OCI-LY3 (cell line): ENCODE data around the gene RNFT2.

Experiments
- H2AFZ ChIP-seq: fragments of 200-600, 300-600 bp; shearing (Covaris generic); 2 replicates; pipeline ENCODE4 v1.6.0; 2014; ENCODE audit warnings: antibody characterized with exemption, low read depth, low read length
- H3K27ac ChIP-seq: fragments of 200-600, 300-600 bp; sonication (generic); 2 replicates; pipeline ENCODE4 v1.5.1; 2014; ENCODE audit warnings: mild to moderate bottlenecking, low read length, moderate library complexity, mixed read lengths
- H3K27me3 ChIP-seq: fragments of 200-600, 300-600 bp; sonication (generic); 2 replicates; pipeline ENCODE4 v1.6.1; 2014; ENCODE audit warnings: low read depth, low read length, mixed read lengths
- H3K36me3 ChIP-seq: fragments of 200-600, 300-600 bp; sonication (generic); replicated peaks from 2 replicates; pipeline ENCODE3; 2014; ENCODE audit warnings: low read depth, low read length, mixed read lengths
- H3K4me1 ChIP-seq: fragments of 300-600, 200-600 bp; sonication (generic); 2 replicates; pipeline ENCODE4 v1.6.1; 2014; ENCODE audit warnings: low read length, mixed read lengths
- H3K4me2 ChIP-seq: fragments of 200-600, 300-600 bp; sonication (generic); 2 replicates; pipeline ENCODE4 v1.6.1; 2014; ENCODE audit warnings: low read length, mixed read lengths
- H3K4me3 ChIP-seq: fragments of 300-600, 200-600 bp; sonication (generic); 2 replicates; pipeline ENCODE4 v1.5.1; 2014; ENCODE audit warnings: antibody characterized with exemption, mild to moderate bottlenecking, low read length, moderate library complexity
- H3K79me2 ChIP-seq: fragments of 300-600, 200-600 bp; shearing (Covaris generic); 2 replicates; pipeline ENCODE4 v1.6.1; 2014; ENCODE audit warnings: mild to moderate bottlenecking, low read length, mixed read lengths
- H3K9ac ChIP-seq: fragments of 300-600, 200-600 bp; shearing (Covaris generic); 2 replicates; pipeline ENCODE4 v1.6.0; 2014; ENCODE audit warnings: mild to moderate bottlenecking, low read length, moderate library complexity
- H3K9me3 ChIP-seq: fragments of 200-600, 300-600 bp; shearing (Covaris generic); 2 replicates; pipeline ENCODE4 v1.6.1; 2014; ENCODE audit warnings: low read length, mixed read lengths; ENCODE audit not compliant: insufficient read depth
- H4K20me1 ChIP-seq: fragments of 200-600, 300-600 bp; sonication (generic); 2 replicates; pipeline ENCODE4 v1.6.1; 2016; ENCODE audit warnings: low read length, mixed read lengths; ENCODE audit not compliant: insufficient read depth
- EZH2phosphoT487 ChIP-seq: fragments of 200-600 bp; shearing (Covaris generic); IDR thresholded peaks from 2 replicates; pipeline ENCODE4 v1.6.1; 2018; ENCODE audit warnings: antibody characterized with exemption, mixed run types, low read depth
- TF ChIP-seq, protein P1 (sequence below): fragments of 200-600, 300-600 bp; sonication (generic); IDR thresholded peaks from 2 replicates; pipeline ENCODE4 v1.5.1; 2014; ENCODE audit warnings: antibody characterized with exemption, low read length, low read depth

RNFT2 gene

DNA sequence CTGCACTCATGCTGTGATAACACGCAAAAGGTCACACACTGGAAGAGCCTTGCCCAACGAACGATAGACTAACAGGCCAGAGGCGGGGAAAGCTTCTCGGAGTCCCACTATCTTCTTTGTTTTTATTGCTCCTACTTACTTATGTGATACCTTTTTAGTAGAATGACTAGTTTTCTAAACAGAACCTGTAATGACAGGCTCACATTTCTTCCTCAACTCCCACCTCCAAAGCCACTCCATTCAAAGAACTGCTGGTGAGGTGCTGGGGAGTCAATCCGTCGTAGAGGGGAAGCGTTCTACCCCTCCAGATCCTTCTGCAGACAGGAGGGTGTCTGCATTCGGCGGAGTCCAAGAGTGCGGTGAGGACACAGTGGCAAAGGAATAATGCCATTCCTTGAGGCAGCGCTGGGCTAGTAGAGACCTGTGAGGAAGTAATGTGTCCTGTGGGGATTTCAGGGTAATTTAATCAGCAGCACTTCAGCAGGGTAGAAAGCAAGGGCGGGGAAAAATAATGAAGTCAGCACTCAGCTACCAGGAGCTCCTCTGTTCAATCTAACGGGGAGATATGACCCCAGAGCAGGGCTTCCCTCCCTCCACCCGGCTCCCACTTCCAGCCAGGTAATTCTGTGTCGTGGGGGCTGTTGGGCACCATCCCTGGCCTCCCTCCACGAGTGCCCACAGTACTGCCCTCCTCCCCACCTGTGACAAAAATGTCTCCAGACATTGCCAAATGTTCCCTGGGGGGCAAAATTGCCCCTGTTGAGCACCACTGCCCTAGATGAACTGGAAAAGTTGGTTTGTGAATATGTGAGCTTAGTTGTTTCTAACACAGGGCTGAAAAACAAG, 25.4 kb upstream of the RNFT2 start:
- Histone ChIP-seq H3K9ac (no peak overlapping the region), H3K79me2 (no peaks in the 10 kb centered on the region), H3K27ac (no peak overlapping the region), H3K4me2 (no peak overlapping the region), H3K4me3 (no peak overlapping the region), H3K4me1 (peaks cover 4% of the 10 kb centered on the region; the same call in 1 of the 2 replicates), H3K36me3 (peaks cover 19% of the 10 kb centered on the region), H2AFZ (no peak overlapping the region), H3K27me3 (no peaks in the 10 kb centered on the region), H4K20me1 (no peaks in the 10 kb centered on the region), H3K9me3 (no peaks in the 10 kb centered on the region)
- TF ChIP-seq, protein P1, sequence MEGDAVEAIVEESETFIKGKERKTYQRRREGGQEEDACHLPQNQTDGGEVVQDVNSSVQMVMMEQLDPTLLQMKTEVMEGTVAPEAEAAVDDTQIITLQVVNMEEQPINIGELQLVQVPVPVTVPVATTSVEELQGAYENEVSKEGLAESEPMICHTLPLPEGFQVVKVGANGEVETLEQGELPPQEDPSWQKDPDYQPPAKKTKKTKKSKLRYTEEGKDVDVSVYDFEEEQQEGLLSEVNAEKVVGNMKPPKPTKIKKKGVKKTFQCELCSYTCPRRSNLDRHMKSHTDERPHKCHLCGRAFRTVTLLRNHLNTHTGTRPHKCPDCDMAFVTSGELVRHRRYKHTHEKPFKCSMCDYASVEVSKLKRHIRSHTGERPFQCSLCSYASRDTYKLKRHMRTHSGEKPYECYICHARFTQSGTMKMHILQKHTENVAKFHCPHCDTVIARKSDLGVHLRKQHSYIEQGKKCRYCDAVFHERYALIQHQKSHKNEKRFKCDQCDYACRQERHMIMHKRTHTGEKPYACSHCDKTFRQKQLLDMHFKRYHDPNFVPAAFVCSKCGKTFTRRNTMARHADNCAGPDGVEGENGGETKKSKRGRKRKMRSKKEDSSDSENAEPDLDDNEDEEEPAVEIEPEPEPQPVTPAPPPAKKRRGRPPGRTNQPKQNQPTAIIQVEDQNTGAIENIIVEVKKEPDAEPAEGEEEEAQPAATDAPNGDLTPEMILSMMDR = no peak
- TF ChIP-seq EZH2phosphoT487 = no peak

DNA sequence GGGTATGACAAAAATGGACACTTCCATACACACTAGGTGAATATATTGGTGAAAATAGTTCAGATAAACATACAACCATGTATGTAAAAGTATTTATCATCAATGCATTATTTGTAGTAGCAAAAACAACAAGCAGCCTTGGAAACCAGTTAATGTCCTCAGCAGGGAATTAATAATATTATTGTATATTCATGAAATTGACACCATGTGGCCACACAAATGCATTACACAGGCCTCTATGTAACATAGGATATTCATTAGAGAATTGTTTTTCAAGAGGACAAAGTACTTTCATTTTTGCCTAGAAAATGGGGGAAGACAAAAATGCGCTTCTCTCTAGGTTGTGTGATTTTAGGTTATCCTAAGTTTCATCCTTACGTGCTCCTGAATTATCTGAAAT, 24.6 kb upstream of the RNFT2 start:
- TF ChIP-seq, protein P1 = no peak
- no peak for TF ChIP-seq EZH2phosphoT487
- H3K4me1 ChIP-seq = peaks cover 9% of the 10 kb centered on the region
- no peaks in the 10 kb centered on the region for H3K27me3 ChIP-seq
- no peaks in the 10 kb centered on the region for H3K9me3 ChIP-seq
- H3K4me2 ChIP-seq = no peak overlapping the region
- H3K27ac ChIP-seq = no peak overlapping the region
- peaks cover 19% of the 10 kb centered on the region for H3K36me3 ChIP-seq
- H4K20me1 ChIP-seq = no peaks in the 10 kb centered on the region
- H3K4me3 ChIP-seq = no peak overlapping the region
- H2AFZ ChIP-seq = no peak overlapping the region
- H3K9ac ChIP-seq = no peak overlapping the region
- H3K79me2 ChIP-seq = no peaks in the 10 kb centered on the region

DNA sequence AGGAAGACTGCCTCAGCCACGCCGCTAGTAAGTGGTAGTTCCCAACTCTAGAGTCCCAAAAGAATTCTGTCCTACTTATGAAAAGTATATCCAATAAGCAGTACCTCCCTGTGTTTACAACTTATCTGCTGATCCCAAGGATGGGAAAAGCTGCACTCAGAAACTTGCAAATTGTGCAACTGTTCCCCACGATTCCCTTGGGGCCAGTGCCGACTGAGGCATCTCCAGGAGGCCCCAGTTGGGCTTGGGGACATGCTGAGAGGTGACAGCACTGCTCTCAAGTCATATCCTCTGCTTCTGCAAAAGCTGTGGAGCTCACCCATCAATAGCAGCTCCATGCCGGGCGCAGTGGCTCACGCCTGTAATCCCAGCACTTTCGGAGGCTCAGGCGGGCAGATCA, 23.9 kb upstream of the RNFT2 start:
- H3K27me3 ChIP-seq = no peaks in the 10 kb centered on the region
- H4K20me1 ChIP-seq = no peaks in the 10 kb centered on the region
- no peaks in the 10 kb centered on the region for H3K79me2 ChIP-seq
- no peak overlapping the region for H3K27ac ChIP-seq
- H2AFZ ChIP-seq = no peak overlapping the region
- no peak overlapping the region for H3K9ac ChIP-seq
- peaks cover 12% of the 10 kb centered on the region for H3K4me1 ChIP-seq
- peaks cover 20% of the 10 kb centered on the region for H3K36me3 ChIP-seq
- no peak overlapping the region for H3K4me3 ChIP-seq
- TF ChIP-seq, protein P1 = no peak
- TF ChIP-seq EZH2phosphoT487 = no peak
- H3K9me3 ChIP-seq = no peaks in the 10 kb centered on the region
- no peak overlapping the region for H3K4me2 ChIP-seq

DNA sequence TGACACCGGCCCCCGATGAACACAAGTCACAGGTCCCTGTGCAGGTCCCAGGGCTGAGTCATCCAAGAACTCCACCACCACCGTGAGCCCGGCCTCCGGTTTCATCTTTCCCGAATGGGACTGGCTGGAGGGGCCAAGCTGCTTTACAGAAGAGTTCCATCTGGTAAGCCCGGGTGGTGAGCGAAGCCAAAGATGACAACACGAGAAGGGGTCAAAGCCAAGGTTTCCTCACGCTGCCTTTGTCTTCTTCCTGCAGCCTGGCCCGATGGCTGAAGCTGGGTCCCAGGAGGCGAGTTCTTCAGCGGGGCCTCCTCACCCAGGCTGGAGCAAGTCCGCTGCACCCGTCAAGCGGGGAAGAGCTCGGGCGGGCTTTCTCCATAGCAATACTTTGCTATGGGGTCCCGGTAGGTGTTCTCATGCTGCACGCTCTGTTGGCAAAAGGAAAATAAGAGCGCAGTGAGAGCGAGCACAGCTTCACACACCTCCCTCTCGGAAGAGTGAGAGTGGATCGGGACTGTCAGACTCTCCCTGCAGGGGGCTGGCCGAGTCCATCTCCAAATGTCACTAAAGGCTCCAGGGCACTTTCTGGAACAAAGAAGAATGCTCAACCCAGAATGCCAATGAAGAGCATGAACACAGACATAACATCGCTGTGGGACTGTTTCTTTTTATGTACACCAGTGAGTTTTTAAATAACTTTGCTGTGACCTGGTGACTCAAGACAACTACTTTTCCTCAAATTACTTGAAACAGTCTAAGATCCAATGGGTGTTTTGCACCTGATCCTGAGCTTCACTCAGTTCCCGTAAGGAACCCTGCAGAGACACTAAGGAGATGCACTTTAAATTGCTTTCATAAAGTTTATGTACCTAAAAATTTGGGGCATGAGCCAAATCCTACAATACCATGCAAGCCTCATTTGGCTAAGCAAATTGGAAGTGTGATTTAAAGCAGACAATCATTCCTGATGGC, 20.4 kb upstream of the RNFT2 start:
- peaks cover 28% of the 10 kb centered on the region for H3K36me3 ChIP-seq
- H2AFZ ChIP-seq = no peak overlapping the region
- H3K4me3 ChIP-seq = no peak overlapping the region
- no peaks in the 10 kb centered on the region for H3K27me3 ChIP-seq
- H3K4me1 ChIP-seq = peaks cover 13% of the 10 kb centered on the region
- TF ChIP-seq, protein P1 = no peak
- TF ChIP-seq EZH2phosphoT487 = no peak
- H4K20me1 ChIP-seq = 0 out of 2 replicates have a peak, but pooled peaks cover 4% of the 10 kb centered on the region
- H3K9me3 ChIP-seq = no peaks in the 10 kb centered on the region
- H3K27ac ChIP-seq = no peak overlapping the region
- H3K9ac ChIP-seq = no peak overlapping the region
- no peaks in the 10 kb centered on the region for H3K79me2 ChIP-seq
- no peak overlapping the region for H3K4me2 ChIP-seq
